GM19239 (cell line): ENCODE data around the gene SERPINB1.
A peak's percentile ranks its signal among the peaks of the same experiment; 100 is the strongest.

Experiments
- DNase-seq: peaks from one replicate; pipeline ENCODE4 v3.0.0; 2011; ENCODE audit warnings: low spot score; ENCODE audit not compliant: insufficient read length
- FAIRE-seq: peaks from 2 replicates; lab custom pipeline; 2011; peaks lifted over from hg19 to GRCh38; lab: Jason Lieb, UNC

The SERPINB1 gene

GRCh38 chr6:2797564-2798031 is 44.1 kb downstream of the SERPINB1 start:
- no peak for FAIRE-seq
- DNase-seq, result no peak

GRCh38 chr6:2796861-2797260 is 44.8 kb downstream of the SERPINB1 start:
- FAIRE-seq (no peak), DNase-seq (no peak)

- DNase-seq (no peak), FAIRE-seq (no peak)
Observed at GRCh38 chr6:2795956-2796355, 45.7 kb downstream of the SERPINB1 start.

- FAIRE-seq (no peak), DNase-seq (no peak)
Observed at GRCh38 chr6:2795162-2795561, 46.5 kb downstream of the SERPINB1 start.

- FAIRE-seq (no peak), DNase-seq (no peak)
Observed at GRCh38 chr6:2794171-2794730, 47.4 kb downstream of the SERPINB1 start.

GRCh38 chr6:2793534-2794151 is 48.0 kb downstream of the SERPINB1 start:
- FAIRE-seq (no peak), DNase-seq (no peak)

GRCh38 chr6:2792330-2793110 is 49.1 kb downstream of the SERPINB1 start:
- no peak for FAIRE-seq
- DNase-seq, result no peak

GRCh38 chr6:2791450-2791974 is 50.2 kb downstream of the SERPINB1 start:
- DNase-seq (no peak), FAIRE-seq (no peak)

- peak; percentile 66 for DNase-seq
- peak; percentile 45 for FAIRE-seq
Observed at GRCh38 chr6:2790588-2791449, 50.8 kb downstream of the SERPINB1 start.

- FAIRE-seq (no peak), DNase-seq (no peak)
Observed at GRCh38 chr6:2786269-2786668, 55.4 kb downstream of the SERPINB1 start.

GRCh38 chr6:2784930-2785329 is 56.7 kb downstream of the SERPINB1 start:
- DNase-seq, result no peak
- FAIRE-seq, result no peak

- no peak for FAIRE-seq
- no peak for DNase-seq
Observed at GRCh38 chr6:2784061-2784460, 57.6 kb downstream of the SERPINB1 start.

- DNase-seq (no peak), FAIRE-seq (no peak)
Observed at GRCh38 chr6:2783188-2783963, 58.3 kb downstream of the SERPINB1 start.

- DNase-seq (no peak), FAIRE-seq (no peak)
Observed at GRCh38 chr6:2782825-2783187, 58.9 kb downstream of the SERPINB1 start.

- no peak for DNase-seq
- FAIRE-seq, result no peak
Observed at GRCh38 chr6:2782356-2782708, 59.3 kb downstream of the SERPINB1 start.
